Medulla oblongata (tissue), 1 donor: ENCODE measurements around the gene SLC29A3.

Experiments used
- DNase-seq: peaks from one replicate; pipeline ENCODE4 v3.0.0-alpha.2; 2015; ENCODE audit errors: extremely low spot score

The SLC29A3 gene

DNA sequence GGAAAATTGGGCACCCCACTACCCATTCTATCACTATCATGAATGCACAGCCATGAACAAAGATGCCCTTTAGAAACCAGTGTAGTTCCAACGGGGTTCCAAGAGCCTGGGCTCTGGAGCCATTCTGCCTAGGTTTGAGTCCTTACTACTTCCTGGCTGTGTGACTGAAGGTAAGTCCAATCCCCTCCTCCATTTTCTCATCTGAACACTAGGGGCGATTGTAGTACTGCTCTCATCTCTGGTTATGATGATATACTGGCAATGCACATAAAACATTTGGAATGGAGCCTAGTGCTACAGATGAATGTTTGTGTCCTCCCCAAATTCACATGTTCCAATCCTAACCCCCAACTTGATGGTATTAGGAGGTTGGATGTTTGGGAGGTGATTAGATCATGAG is 49.6 kb downstream of the SLC29A3 start:
- no peak for DNase-seq

DNA sequence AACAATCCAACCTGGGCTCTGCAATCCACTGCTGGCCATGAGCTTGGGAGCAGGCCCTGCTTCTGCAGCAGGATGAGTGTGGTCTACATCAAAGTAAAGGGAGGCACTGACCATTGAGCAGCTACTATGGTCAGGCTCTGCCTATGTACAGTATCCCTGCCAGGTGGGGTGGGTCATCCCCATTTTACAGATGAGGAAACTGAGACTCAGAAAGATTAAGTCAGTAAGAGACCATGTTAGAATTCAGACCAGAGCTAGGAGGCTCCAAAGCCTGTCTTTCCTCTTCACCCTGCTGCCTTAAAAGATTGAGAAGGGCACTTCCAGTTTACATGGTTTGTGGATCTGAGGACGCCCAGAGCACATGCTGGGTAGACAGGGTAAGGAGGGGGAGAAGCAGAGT is 50.5 kb downstream of the SLC29A3 start:
- DNase-seq: no peak

DNA sequence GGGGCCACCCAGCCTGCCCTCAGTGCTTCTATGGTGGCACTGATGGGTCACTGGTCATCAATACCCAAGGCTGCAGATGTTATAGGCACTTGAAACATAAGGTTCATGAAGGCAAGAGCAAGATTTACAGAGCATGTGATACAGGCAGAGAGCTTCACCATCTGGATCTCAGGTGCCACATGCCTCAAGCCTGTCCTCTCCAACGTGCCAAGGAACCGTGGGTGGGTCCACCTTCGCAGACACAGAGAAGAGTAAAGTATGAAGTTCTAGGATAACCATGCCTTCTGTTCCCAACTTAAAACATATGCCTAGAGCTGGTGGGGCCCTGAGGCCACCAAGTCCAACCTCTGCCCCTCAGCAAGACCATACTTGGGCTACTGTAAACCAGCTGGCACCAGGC is 51.0 kb downstream of the SLC29A3 start:
- DNase-seq: no peak

DNA sequence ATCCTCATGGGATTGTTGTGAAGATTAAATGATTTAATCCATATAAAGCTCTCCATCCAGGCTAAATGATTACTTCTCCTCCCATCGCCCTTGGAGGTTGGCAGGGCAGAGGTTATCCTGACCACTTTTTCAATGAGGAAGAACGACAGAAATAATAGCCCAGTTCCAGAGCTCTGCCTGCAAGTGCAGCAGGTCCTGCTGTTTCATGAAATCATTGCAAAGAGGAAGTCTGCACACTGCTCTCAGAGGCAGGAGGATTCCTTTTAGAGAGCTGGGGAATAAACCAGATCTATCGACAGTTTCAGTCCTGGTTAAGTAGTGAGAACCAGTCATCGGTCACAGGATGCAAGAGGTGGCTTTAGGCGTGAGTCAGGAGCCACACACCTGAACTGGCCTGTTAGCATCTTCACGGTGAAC is 52.7 kb downstream of the SLC29A3 start:
- DNase-seq: peak; percentile 66

DNA sequence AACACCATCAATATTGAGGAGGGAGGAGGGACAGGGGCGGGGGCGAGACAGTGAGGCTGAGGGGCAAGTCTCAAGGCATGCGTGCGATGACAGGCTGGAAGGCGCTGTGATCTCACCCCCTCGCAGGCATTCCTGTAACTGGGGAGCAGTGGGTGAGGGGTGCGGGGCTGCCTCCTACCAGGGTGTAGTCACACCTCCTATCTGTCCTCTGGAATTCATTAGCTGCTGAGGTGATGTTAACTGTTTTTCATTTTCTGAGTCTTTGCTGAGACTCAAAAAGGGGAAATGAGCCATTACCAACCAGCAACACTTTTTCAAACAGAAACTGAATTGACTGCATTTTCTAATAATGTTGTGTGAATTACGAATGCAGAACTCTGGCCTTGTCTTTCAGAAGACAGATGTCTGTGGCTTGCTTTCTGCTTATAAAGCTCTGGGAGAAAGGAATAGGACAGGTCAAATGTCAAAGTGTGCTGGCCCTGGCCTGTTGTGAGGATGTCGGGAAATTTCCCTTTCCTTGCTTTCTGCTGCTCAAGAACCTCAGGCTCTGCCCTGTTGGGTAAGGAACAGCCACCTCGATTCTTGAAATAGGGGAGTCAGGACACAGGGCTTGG is 53.9 kb downstream of the SLC29A3 start:
- DNase-seq: peak; percentile 61

DNA sequence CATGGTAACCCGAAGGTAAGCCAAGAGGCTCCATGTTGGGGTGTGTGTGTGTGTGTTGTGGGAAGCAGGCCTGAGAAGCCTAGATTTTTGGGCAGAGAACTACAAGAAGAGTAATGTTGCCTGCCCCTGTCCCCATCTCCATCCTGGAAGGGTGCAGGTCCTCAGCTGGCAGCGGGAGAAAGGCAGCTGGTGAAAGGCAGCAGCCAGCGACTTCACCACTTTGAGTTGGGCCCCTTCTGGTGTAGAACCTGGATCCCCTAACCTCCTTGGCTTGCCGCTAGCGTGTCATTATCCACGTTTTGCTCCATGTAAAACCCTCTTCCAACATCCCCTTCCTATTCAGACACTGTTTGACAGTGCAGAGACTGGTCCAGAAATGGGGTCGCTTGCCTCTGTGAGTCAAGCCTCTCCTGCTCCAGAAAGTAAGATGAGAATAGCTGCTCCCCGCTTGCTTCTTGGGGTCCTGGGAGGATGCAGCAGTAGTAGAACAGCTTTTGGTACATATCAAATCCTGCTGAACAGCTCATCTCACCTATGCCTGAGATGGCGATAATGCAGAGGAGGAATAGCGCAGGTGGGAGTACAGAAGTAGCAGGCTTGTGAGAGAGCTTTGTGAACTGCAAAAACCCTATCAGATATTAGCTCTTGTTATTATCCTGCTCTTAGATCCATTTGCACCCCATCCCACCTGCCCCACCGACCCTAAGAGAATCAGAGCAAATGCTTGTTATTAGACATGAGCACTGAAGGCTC is 55.6 kb downstream of the SLC29A3 start:
- DNase-seq: no peak

DNA sequence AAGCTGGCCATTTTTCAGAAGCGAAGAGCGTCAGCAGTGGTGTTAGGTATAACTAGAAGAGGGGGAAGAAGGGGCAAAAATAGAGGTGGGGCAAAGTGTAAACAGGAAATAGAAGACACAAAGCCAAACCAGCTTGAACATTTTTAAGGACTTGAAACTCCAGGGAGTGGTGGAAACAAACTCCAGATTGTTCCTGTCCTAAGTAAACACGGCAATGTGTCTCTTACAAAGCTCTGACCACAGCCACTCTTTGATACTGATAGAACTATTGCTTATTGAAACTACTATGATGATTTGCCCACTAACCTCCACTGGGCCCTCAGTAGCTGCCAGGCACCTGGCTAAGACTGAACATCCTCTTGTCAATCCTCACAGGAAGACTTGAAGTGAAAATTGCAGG is 56.9 kb downstream of the SLC29A3 start:
- no peak for DNase-seq

DNA sequence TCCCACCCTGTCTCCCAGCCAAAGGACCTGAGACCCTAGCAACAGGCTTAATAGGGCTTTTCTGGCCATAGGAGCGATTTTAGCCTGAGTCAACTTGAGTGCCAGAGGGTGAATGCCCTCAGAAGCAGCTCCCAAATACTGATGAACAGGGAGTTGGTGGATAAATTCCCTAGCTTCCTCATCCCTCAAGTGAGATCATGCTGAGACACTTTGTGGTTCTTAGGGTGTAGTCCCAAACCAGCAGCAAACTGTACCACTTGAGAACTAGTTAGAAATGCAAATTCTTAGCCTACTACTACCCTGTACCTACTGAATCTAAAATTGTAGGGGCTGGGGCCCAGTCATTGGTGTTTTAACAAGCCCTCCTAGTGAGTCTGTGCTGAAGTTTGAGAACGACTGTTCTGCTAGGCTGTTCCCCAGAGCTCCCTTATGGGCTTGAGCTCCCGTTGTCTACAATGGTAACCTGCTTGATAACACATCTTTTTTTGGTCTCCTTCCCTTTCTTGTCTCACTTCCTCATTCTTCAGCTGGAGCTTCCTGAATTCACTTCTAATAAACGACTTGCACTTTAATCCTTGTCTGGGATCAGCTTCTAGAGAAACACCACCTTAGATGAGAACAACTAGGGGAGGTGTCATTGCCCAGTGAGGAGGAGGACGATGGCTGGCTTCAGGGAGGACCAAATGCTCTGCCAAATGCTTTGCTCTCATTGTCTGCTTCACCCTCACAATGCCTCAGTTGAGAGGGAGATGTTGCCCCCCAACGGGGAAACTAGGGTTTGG is 59.5 kb downstream of the SLC29A3 start:
- DNase-seq: peak; percentile 71

DNA sequence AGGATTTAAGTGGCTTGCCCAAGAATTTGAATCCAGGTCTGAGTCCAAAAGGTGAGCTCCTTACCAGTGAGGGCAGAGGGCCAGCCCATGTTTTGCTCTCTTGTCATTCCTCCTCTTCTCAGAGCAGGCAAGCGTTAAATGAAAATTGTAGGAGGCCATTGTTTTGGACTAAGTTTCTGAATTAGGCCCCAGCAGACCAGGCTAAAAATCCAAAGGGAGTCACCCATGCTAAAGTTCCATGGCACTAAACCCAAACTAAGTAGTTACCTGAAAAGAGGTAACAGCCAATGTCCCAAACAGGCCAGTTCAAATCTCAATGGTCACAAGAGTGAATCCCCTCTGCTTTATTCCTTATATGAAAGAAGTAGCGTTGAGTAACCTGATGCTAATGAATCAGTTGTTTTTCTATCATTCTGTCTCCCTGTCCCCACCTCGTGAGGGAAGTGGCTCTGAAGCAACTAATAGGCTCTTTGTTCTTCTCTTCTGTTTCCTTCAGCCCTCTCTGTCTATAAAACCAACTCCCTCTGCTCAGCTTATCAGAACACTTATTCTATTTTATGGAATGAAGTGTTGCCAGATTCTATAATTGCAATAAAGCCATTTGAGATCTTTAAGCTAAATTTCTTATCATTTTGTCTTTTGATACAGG is 60.2 kb downstream of the SLC29A3 start:
- DNase-seq: no peak

DNA sequence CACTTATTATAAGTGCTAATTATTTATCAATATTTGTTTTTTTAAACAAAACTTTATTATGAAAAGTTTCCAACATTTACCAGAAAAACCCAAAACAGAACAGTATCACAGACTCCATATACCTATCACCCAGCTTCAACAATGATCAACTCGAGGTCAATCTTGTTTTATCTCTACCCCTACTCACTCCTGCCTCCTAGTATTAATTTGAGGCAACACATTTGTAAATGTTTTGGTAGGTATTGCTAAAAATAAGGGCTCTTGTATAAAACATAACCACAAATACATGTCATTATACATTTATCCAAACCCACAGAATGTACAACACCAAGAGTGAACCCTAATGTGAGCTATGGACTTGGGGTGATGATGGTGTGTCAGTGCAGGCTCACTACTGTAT is 61.8 kb downstream of the SLC29A3 start:
- DNase-seq: no peak

DNA sequence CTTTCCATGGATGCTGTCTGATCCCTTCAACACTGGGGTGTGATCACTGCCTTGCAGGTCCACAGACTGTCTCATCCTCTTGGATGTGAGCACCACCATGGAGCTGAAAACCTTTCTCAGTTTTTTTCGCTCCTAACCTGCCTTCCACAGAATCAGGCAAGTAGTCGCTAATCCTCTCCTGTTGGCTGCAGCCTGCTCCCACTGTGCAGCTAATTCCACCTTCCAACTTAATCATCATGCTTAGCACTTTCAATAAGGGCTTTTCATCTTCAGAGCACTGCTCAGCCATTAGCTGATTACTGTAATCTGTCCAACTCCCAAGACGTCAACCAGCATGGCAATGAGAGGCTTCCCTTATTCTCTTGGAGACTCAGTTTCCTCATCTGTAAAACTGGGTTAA is 62.6 kb downstream of the SLC29A3 start:
- DNase-seq: no peak

DNA sequence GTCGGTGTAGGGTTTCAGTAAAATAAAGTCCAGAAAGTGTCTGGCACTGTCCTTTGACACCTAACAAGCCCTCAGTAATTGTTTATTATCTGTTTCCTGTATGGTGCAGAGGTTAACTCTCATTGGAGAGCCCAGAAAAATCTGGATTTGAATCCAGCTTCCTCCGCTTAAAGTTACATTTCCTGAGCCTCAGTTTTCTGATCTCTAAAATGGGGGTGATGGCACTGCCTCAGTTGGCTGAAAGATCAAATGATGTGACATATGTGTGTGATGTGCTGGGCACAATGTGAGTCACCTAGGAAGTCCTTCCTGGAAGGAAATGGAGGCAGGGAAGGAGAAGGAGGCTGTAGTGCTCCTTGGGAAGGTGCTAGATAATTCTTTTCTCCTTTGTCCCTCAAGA is 63.0 kb downstream of the SLC29A3 start:
- no peak for DNase-seq

DNA sequence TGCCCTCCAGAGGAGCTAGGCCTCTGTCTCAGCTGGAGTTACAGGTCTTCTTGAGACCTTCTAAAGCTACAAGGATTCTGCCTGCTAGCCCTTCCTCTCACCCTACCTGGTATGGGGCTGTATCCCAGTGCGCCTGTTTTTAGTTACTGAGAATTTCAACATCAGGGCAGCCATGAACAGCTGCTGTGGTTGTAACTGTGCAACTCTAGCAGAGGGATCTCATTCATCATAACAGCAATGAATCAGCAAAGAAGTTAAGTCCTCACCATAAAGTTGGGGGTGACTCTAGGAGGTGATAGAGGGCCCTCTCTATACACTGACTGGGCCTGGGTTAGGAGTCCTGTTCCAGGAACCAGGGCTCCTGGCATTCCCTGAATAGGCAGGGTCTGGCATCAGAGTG is 63.7 kb downstream of the SLC29A3 start:
- DNase-seq: no peak

DNA sequence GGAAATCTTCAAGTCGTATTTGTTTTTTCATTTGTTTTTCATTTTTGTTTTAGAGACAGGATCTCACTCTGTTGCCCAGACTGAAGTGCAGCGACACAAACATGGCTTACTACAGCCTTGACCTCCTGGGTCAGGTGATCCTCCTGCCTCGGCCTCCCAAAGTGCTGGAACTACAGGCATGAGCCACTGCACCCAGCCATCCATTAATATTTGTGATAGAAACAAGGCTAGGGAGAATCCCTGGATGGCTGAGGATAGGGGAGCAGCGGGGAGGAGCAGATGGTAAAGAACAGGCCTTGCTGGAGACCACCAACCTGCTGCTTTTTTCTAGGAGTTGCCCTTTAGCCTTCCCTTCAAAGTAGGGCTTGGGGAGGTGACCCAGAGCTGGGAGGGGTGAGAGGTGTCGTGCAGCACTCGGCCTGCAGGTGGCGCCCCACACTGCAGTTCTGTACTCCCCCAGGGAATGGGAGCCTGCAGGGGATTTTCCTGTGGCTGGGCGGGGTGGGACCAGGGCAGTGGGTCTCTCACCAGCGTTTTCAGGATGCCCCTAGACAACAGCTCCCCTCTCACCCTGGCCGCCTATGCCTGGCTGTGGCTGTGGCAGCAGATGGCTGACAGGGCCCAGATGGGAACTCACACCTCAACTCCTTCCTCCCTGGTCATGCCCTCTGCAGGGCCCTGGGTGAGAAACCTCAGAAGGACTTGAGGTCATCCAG is 65.1 kb downstream of the SLC29A3 start:
- peak; percentile 75 for DNase-seq

DNA sequence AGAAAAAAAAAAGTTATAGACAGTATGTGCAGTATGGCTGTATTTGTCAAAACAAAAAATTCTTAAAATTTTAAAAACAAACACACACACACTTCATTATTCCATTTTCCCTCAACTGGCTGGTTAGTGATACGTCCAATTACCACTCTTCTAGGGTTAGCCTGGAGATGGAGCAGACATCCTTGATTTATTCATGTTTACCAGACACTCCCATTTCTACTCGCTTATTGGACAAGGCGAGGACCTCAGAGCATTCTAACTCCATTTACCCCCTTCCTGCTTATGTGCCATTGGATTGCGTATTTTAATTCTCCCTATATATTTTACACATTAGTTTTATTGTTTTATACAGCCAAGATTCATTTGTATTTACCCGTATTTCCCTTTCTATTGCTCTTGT is 69.1 kb downstream of the SLC29A3 start:
- no peak for DNase-seq

DNA sequence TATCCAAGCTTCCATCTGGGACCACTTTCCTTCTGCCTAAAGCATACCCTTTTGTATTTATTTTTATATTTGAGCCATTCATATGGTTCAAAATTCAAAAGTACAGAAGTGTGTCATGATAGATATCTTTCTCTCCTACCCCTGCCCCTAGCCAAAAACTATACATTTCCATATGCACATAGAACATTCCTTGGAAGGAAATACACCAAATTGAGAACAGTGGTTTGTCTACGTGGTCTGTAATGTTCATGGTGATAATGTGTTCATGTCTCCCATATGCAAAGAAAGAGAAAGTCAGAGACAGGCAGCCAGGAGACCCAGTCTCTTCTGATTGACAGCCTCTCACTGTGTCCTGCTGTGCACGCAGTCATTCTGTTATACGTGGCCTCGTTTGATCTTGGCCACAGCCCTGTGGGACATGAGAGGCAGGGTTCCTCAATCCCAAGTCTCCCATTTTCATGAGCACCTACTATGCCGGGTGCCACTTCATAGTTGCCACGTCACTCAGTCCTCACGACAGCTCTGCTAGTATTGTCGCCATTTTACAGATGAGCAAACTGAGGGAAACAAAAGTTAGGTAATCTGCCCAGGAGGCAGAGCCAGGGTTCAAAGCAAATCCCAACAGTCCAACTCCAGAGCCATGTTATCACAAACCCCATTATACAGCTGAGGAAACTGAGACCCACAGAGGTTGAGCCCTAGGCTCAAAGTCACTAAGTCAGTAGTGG is 69.7 kb downstream of the SLC29A3 start:
- no peak for DNase-seq

DNA sequence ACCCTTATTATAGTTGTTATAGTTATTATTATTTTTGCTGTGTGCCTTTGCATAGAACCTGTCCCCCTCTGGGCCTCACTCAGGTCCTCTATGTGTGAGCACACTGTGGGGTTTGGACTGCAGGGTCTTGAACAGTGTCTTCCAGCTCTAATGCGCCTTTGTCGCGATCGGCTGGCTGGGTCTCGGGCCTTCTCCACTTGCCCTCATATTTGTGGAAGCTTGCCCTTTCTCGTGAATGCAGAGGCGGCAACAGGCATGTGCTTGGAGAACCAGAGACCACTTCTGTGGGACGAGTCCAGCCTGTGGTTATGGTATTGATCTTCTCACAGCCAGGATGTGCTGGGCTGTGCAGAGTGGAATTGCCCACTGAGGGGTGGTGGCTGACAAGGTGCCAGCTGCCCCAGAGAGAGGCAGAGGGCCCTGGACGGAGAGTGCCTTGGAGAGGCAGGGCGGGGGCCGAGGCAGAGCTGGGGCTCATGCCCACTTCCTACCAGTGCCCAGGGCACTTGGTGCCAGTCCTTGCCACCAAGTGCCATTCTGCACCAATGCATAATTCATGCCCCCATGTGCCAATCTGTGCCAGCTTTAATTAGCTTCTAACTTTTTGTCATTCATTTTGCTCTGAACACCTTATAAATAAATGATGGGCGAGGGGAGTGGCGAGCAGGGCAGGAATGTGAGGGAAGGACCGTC is 70.9 kb downstream of the SLC29A3 start:
- no peak for DNase-seq

DNA sequence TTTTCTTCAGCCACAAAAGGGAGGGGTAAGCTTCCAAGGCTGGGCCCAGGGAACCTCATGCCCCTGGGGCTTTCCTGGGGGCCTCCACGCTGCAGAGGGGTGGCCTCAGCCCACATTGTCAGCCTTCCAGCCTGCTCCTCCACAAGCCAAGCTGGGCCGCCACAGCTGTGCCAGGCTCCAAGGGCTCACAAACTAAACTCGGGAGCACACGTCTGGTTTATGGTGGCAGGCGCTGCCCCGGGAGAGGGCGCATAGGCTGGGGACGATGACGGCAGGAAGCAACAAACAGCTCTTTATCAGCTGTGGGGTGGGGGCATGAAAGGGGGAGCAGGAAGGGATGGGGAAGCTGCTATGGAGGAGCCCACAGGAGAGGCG is 71.4 kb downstream of the SLC29A3 start:
- peak; percentile 77 for DNase-seq

DNA sequence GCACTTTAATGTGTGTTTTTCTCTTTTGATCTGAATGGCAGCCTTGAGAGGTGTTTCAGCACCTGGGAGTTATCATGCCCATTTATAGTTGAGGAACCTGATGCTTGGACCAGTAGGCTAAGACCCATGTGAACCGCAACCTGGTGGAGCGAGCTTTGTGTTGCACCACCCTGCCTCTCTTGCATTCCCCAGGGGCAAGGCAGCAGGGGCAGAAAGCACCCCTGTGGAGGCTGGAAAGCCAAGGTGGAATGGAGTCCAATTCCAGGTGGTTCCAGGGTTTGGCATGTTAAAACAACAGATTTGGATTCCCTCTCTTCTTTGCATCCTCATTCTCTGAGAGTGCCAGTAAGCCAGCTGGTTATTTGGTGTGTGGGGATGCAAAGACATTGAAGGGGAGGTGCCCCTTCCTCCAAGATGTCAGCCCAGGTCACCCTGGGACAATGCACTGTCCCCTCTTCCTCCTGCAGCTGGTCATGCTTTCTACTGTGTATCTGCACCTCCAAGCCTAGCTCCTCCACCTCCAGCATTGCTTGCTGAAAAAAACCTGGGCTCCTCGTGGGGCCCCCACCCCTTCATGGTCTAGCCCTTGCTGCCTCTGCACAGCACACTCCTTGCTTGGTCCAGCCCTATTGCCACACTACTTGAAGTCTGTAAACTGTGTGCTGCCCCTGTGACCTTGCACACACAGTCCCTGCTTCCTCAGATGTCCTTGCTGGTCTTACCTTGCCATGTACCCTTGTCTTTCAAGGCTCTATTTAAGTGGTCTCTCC is 72.0 kb downstream of the SLC29A3 start:
- DNase-seq: no peak

DNA sequence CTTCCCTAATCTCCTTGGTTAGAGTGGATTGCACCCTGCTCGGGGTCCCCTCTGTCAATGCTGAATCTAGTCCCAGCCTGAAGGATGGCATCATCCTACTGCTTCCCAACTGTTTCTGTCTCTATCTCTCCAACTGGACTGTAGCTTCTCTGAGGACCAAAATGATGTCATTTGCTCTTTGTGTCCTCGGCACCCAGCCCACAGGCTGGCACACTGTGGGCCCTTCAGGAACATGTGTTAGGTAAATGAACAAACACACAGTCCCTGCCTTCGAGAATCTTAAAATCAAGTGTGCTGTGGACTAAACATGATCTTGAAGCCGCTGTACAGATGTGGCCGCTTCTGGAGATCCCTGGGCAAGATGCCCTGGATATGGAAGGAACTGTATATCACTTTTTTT is 72.6 kb downstream of the SLC29A3 start:
- DNase-seq: no peak
